ENCODE measurements around the gene KIF16B. TPM values are rescaled to one million over a fixed set of nuclear protein-coding genes. Genes with fewer than 3 reads are reported as not detected.

Gene KIF16B, protein sequence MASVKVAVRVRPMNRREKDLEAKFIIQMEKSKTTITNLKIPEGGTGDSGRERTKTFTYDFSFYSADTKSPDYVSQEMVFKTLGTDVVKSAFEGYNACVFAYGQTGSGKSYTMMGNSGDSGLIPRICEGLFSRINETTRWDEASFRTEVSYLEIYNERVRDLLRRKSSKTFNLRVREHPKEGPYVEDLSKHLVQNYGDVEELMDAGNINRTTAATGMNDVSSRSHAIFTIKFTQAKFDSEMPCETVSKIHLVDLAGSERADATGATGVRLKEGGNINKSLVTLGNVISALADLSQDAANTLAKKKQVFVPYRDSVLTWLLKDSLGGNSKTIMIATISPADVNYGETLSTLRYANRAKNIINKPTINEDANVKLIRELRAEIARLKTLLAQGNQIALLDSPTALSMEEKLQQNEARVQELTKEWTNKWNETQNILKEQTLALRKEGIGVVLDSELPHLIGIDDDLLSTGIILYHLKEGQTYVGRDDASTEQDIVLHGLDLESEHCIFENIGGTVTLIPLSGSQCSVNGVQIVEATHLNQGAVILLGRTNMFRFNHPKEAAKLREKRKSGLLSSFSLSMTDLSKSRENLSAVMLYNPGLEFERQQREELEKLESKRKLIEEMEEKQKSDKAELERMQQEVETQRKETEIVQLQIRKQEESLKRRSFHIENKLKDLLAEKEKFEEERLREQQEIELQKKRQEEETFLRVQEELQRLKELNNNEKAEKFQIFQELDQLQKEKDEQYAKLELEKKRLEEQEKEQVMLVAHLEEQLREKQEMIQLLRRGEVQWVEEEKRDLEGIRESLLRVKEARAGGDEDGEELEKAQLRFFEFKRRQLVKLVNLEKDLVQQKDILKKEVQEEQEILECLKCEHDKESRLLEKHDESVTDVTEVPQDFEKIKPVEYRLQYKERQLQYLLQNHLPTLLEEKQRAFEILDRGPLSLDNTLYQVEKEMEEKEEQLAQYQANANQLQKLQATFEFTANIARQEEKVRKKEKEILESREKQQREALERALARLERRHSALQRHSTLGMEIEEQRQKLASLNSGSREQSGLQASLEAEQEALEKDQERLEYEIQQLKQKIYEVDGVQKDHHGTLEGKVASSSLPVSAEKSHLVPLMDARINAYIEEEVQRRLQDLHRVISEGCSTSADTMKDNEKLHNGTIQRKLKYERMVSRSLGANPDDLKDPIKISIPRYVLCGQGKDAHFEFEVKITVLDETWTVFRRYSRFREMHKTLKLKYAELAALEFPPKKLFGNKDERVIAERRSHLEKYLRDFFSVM (N-terminal part only)
- polyA plus RNA-seq (2011; rRNA removed) = 8.8 and 10.2 TPM in 2 replicates
- 9.6 and 14.0 TPM in 2 replicates for polyA minus RNA-seq (2011; rRNA and poly(A)+ RNA removed)

GRCh38 chr20:16573001-16573965 is at the start of gene KIF16B:
Gene KIF16B, minus strand, starts transcription at chr20:16573448. Its CDS starts 173 bp downstream, at chr20:16573275.
- Histone ChIP-seq H3K27me3 (ENCODE audit: control insufficient read depth, insufficient read depth, low read length) (no peaks in the 10 kb centered on the region), H3K9me3 (ENCODE audit: control insufficient read depth, insufficient read depth, low read length) (peaks cover 4% of the 10 kb centered on the region; the same call in 1 of the 2 replicates), H3K4me3 (ENCODE audit: low read depth, low read length) (peak within 1 kb of the TSS; percentile 75), H3K27ac (ENCODE audit: low read depth, low read length) (no peak within 1 kb of the TSS)
- ChIA-PET POLR2A (interaction anchor here (0.6 kb wide), 1 partner anchor 1999 kb away, joined by 3 read pairs; no protein-coding TSS in a partner anchor), CTCF (no interaction called here)
- TF ChIP-seq, protein P1, sequence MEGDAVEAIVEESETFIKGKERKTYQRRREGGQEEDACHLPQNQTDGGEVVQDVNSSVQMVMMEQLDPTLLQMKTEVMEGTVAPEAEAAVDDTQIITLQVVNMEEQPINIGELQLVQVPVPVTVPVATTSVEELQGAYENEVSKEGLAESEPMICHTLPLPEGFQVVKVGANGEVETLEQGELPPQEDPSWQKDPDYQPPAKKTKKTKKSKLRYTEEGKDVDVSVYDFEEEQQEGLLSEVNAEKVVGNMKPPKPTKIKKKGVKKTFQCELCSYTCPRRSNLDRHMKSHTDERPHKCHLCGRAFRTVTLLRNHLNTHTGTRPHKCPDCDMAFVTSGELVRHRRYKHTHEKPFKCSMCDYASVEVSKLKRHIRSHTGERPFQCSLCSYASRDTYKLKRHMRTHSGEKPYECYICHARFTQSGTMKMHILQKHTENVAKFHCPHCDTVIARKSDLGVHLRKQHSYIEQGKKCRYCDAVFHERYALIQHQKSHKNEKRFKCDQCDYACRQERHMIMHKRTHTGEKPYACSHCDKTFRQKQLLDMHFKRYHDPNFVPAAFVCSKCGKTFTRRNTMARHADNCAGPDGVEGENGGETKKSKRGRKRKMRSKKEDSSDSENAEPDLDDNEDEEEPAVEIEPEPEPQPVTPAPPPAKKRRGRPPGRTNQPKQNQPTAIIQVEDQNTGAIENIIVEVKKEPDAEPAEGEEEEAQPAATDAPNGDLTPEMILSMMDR (IDR thresholded peaks at IDR 0.05; ENCODE audit: low read depth, low read length) = no peak
- no peak for DNase-seq (ENCODE audit: low read depth, low spot score)

- TF ChIP-seq, protein P1 (IDR thresholded peaks at IDR 0.05; ENCODE audit: low read depth, low read length) = no peak
- Histone ChIP-seq H3K27me3 (ENCODE audit: control insufficient read depth, insufficient read depth, low read length) (peaks cover 3% of the 10 kb centered on the region), H3K27ac (ENCODE audit: low read depth, low read length) (no peak overlapping the region), H3K4me3 (ENCODE audit: low read depth, low read length) (no peak overlapping the region), H3K9me3 (ENCODE audit: control insufficient read depth, insufficient read depth, low read length) (no peaks in the 10 kb centered on the region)
- ChIA-PET CTCF (no interaction called here), POLR2A (no interaction called here)
- no peak for DNase-seq (ENCODE audit: low read depth, low spot score)
These were observed 49.3 kb upstream of the KIF16B start for GRCh38 chr20:16622501-16622900.

DNA sequence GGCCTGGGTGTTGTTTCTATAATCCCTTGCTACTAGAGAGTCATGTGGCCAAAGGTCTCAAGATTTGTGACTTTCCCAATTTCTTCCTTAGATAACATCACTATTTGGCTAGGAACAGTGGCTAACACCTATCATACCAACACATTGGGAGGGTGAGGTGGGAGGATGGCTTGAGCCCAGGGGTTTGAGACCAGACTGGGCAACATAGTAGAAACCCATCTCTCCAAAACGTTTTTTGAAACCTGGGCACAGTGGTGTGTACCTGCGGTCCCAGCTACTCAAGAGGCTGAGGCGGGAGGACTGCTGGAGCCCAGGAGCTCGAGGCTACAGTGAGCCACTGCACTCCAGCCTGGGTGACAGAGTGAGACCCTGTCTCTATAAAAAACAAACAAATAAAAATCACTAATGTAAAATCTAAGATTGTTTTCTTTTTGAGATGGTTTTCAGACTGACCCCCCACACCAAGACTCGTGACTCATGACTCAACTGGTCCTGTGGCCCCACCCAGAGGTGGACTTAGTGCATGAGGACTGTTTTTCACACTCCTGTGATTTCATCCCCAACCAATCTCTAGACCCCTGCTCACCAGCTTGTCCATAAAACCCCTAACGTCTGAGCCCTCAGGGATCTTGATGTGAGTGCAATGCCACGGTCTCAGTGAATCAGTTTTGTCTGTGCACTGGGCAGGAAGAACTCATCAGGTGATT is 48.3 kb upstream of the KIF16B start:
- H3K27me3 ChIP-seq (ENCODE audit: control insufficient read depth, insufficient read depth, low read length) = peaks cover 3% of the 10 kb centered on the region
- no peaks in the 10 kb centered on the region for H3K9me3 ChIP-seq (ENCODE audit: control insufficient read depth, insufficient read depth, low read length)
- TF ChIP-seq, protein P1 (IDR thresholded peaks at IDR 0.05; ENCODE audit: low read depth, low read length) = no peak
- POLR2A ChIA-PET = no interaction called here
- H3K27ac ChIP-seq (ENCODE audit: low read depth, low read length) = no peak overlapping the region
- no peak for DNase-seq (ENCODE audit: low read depth, low spot score)
- CTCF ChIA-PET = no interaction called here
- no peak overlapping the region for H3K4me3 ChIP-seq (ENCODE audit: low read depth, low read length)

DNA sequence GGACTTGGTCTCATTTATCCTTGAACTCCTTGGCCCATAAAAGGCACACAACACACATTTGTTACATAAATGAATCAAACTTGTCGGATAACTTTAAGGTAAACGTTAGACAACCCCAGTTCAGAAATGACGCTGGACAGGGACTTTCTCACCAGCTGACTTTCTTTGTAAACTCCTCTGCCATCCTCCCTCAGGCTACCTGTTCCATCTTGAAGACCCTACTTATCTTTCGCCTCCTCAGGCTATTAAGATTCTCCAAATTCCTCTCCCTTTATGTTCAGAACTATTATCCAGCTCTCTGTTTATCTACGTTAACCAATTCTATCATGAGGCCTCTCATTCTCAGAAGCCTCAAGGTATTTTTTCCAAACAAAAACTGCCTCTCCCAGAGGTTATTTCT is 47.7 kb upstream of the KIF16B start:
- TF ChIP-seq, protein P1 (IDR thresholded peaks at IDR 0.05; ENCODE audit: low read depth, low read length) = no peak
- CTCF ChIA-PET = no interaction called here
- POLR2A ChIA-PET = no interaction called here

More for the DNA sequence above, 47.7 kb upstream of the KIF16B start:
- no peak for DNase-seq (ENCODE audit: low read depth, low spot score)
- Histone ChIP-seq H3K27me3 (ENCODE audit: control insufficient read depth, insufficient read depth, low read length) (peaks cover 3% of the 10 kb centered on the region), H3K9me3 (ENCODE audit: control insufficient read depth, insufficient read depth, low read length) (no peaks in the 10 kb centered on the region), H3K4me3 (ENCODE audit: low read depth, low read length) (no peak overlapping the region), H3K27ac (ENCODE audit: low read depth, low read length) (no peak overlapping the region)

Measured in AG04450 (cell line).